ENCODE results near the gene COQ8A. TPM values are rescaled to one million over a fixed set of nuclear protein-coding genes. Genes with fewer than 3 reads are reported as not detected.

COQ8A gene
- total RNA-seq, 4 donors from 2014 or later: 53.4 to 97.5 (median 72.7) TPM

DNA sequence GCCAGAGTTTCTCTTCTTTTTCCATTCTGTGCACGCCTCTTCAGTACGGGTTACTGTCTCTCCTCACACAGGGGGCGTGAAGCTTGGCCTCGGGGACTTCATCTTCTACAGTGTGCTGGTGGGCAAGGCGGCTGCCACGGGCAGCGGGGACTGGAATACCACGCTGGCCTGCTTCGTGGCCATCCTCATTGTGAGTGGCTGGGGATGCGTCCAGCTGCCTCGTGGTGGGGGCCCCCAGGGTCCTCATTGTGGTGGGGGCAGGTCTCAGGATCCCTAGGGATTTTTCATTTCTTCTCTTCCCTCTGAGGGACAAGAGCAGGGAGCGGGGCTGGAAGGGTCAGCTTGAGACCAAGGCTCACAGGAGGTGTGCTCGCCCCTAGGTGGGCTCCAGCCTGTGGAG, 46.2 kb upstream of the COQ8A start:
- intact Hi-C loops (cut with DNase I; ENCODE audit: low total_unique reads): no loop called here
- no peak for TF ChIP-seq POLR2A (IDR thresholded peaks at IDR 0.05)
- TF ChIP-seq, protein P1, sequence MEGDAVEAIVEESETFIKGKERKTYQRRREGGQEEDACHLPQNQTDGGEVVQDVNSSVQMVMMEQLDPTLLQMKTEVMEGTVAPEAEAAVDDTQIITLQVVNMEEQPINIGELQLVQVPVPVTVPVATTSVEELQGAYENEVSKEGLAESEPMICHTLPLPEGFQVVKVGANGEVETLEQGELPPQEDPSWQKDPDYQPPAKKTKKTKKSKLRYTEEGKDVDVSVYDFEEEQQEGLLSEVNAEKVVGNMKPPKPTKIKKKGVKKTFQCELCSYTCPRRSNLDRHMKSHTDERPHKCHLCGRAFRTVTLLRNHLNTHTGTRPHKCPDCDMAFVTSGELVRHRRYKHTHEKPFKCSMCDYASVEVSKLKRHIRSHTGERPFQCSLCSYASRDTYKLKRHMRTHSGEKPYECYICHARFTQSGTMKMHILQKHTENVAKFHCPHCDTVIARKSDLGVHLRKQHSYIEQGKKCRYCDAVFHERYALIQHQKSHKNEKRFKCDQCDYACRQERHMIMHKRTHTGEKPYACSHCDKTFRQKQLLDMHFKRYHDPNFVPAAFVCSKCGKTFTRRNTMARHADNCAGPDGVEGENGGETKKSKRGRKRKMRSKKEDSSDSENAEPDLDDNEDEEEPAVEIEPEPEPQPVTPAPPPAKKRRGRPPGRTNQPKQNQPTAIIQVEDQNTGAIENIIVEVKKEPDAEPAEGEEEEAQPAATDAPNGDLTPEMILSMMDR (IDR thresholded peaks at IDR 0.05): no peak
- 93 to 95% methylated on average over 13 of the region's 13 CpGs for WGBS, 2 donors
- no peak overlapping the region for H3K4me3 ChIP-seq (ENCODE audit: low read depth, poor library complexity, severe bottlenecking)
- DNase-seq (ENCODE audit: low spot score in 2 of 2): no peak

DNA sequence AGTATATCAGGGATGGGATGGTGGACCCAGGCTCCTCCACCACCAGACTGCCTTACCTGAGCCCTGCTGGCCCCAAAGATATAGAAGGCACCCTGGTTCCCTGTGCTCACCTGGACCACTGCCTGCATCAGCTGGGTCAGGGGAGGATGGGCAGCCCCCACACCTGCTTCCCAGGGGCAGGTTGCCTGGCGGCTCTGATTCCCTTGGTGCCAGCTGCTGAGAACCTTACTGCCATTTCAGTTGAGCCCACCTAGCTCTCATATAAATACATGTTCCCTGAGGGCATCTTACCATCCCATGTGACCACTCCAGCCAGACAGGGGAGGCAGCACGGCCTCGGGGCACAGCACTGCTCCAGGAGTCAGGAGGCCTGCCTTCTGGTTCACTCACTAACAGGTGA, 45.3 kb upstream of the COQ8A start:
- no peak overlapping the region for H3K4me3 ChIP-seq (ENCODE audit: low read depth, poor library complexity, severe bottlenecking)
- DNase-seq (ENCODE audit: low spot score in 2 of 2): no peak
- TF ChIP-seq, protein P1 (IDR thresholded peaks at IDR 0.05): no peak
- TF ChIP-seq POLR2A (IDR thresholded peaks at IDR 0.05): no peak
- 83 to 92% methylated on average over 3 of the region's 3 CpGs for WGBS, 2 donors
- intact Hi-C loops (cut with DNase I; ENCODE audit: low total_unique reads): no loop called here

- TF ChIP-seq POLR2A (IDR thresholded peaks at IDR 0.05): no peak
- TF ChIP-seq, protein P1 (IDR thresholded peaks at IDR 0.05): no peak
- no peak for DNase-seq (ENCODE audit: low spot score in 2 of 2)
Measured at GRCh38 chr1:226895644-226896043, 44.5 kb upstream of the COQ8A start.

DNA sequence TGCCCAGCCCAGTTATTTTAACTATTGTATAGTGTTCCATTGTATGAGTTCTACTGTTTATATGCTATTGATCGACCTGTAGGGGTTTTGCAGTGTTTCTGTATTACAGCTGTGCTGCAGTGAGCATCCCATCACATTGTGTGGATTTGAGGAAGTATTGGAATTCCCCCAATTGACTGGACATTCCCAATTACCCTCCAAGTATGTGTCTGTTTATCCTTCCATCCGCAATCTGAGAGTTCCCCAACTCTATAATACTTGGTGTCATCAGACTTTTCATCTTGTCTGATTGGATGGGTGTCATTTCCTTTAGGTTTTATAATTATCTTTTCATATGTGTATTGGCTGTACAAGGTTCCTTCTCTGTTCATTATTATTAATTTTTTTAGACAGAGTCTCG, 41.8 kb upstream of the COQ8A start:
- no peak overlapping the region for H3K4me3 ChIP-seq (ENCODE audit: low read depth, poor library complexity, severe bottlenecking)
- TF ChIP-seq, protein P1 (IDR thresholded peaks at IDR 0.05): no peak
- TF ChIP-seq POLR2A (IDR thresholded peaks at IDR 0.05): no peak
- intact Hi-C loops (cut with DNase I; ENCODE audit: low total_unique reads): no loop called here
- no peak for DNase-seq (ENCODE audit: low spot score in 2 of 2)
- WGBS, 2 donors: 89 to 95% methylated on average over 3 of the region's 3 CpGs

More at GRCh38 chr1:226895644-226896043, 44.5 kb upstream of the COQ8A start:
- no peak overlapping the region for H3K4me3 ChIP-seq (ENCODE audit: low read depth, poor library complexity, severe bottlenecking)
- intact Hi-C loops (cut with DNase I; ENCODE audit: low total_unique reads): no loop called here
- WGBS, 2 donors: 50 to 52% methylated on average over 11 of the region's 11 CpGs

GRCh38 chr1:226901421-226901820, 38.7 kb upstream of the COQ8A start:
- no peak for DNase-seq (ENCODE audit: low spot score in 2 of 2)
- intact Hi-C loops (cut with DNase I; ENCODE audit: low total_unique reads): no loop called here
- WGBS, 2 donors: 85 to 86% methylated on average over 4 of the region's 4 CpGs
- TF ChIP-seq, protein P1 (IDR thresholded peaks at IDR 0.05): no peak
- no peak for TF ChIP-seq POLR2A (IDR thresholded peaks at IDR 0.05)
- H3K4me3 ChIP-seq (ENCODE audit: low read depth, poor library complexity, severe bottlenecking): no peak overlapping the region

DNA sequence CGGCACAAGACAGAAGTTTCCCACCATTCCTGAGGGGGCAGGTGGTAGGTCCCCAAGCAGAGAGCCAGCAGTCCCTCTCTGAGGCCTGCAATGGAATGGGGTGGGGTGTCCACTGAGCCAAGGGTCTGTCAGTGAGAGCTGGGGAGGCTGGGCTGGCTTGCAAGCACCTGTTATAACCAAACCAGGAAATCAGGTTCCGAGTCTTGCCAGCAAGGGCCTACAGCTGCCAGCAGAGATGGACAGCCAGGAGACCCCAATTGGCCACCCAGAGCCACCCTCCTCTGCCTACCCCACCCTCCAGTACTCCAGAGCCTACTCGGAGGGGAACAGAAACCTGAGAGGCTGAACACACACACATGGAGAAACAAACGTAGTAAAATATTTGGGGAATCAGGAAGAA, 37.5 kb upstream of the COQ8A start:
- TF ChIP-seq, protein P1 (IDR thresholded peaks at IDR 0.05): no peak
- TF ChIP-seq POLR2A (IDR thresholded peaks at IDR 0.05): no peak
- intact Hi-C loops (cut with DNase I; ENCODE audit: low total_unique reads): no loop called here
- no peak for DNase-seq (ENCODE audit: low spot score in 2 of 2)
- WGBS, 2 donors: 87 to 89% methylated on average over 4 of the region's 4 CpGs
- no peak overlapping the region for H3K4me3 ChIP-seq (ENCODE audit: low read depth, poor library complexity, severe bottlenecking)

All from lower leg skin (tissue), 4 donors.